ENCODE measurements around the gene SRSF8.
A peak's percentile ranks its signal among the peaks of the same experiment; 100 is the strongest.

SRSF8 gene

GRCh38 chr11:95058621-95059020 is 8.1 kb upstream of the SRSF8 start:
- H2AFZ ChIP-seq (ENCODE audit: low read depth, low read length): no peak overlapping the region
- H3K9ac ChIP-seq (ENCODE audit: low read length): no peak overlapping the region
- H3K27ac ChIP-seq (ENCODE audit: low read length): no peak overlapping the region
- no peak overlapping the region for H3K4me3 ChIP-seq (ENCODE audit: low read length)
- no peaks in the 10 kb centered on the region for H3K36me3 ChIP-seq (replicated peaks; ENCODE audit: low read depth, low read length)
- TF ChIP-seq EZH2phosphoT487 (IDR thresholded peaks at IDR 0.05; ENCODE audit: low read depth): no peak
- no peak for TF ChIP-seq CTCF (IDR thresholded peaks at IDR 0.05; ENCODE audit: low read depth, low read length)
- no peaks in the 10 kb centered on the region for H3K9me3 ChIP-seq (ENCODE audit: insufficient read depth, low read length)
- no peak overlapping the region for H3K4me2 ChIP-seq (ENCODE audit: low read length)
- H3K4me1 ChIP-seq (ENCODE audit: low read length): peaks cover 5% of the 10 kb centered on the region
- H4K20me1 ChIP-seq (ENCODE audit: insufficient read depth, low read length): no peaks in the 10 kb centered on the region
- H3K79me2 ChIP-seq (ENCODE audit: low read length): no peaks in the 10 kb centered on the region
- H3K27me3 ChIP-seq (ENCODE audit: low read depth, low read length): peaks cover 11% of the 10 kb centered on the region; the same call in 1 of the 2 replicates

GRCh38 chr11:95059046-95059445 is 7.7 kb upstream of the SRSF8 start:
- no peaks in the 10 kb centered on the region for H3K79me2 ChIP-seq (ENCODE audit: low read length)
- no peak overlapping the region for H3K27ac ChIP-seq (ENCODE audit: low read length)
- H2AFZ ChIP-seq (ENCODE audit: low read depth, low read length): no peak overlapping the region
- H3K27me3 ChIP-seq (ENCODE audit: low read depth, low read length): peaks cover 11% of the 10 kb centered on the region; the same call in 1 of the 2 replicates
- H4K20me1 ChIP-seq (ENCODE audit: insufficient read depth, low read length): no peaks in the 10 kb centered on the region
- TF ChIP-seq CTCF (IDR thresholded peaks at IDR 0.05; ENCODE audit: low read depth, low read length) (no peak), EZH2phosphoT487 (IDR thresholded peaks at IDR 0.05; ENCODE audit: low read depth) (no peak)
- H3K4me1 ChIP-seq (ENCODE audit: low read length): peaks cover 5% of the 10 kb centered on the region
- H3K9me3 ChIP-seq (ENCODE audit: insufficient read depth, low read length): no peaks in the 10 kb centered on the region
- no peak overlapping the region for H3K4me2 ChIP-seq (ENCODE audit: low read length)
- H3K9ac ChIP-seq (ENCODE audit: low read length): no peak overlapping the region
- H3K36me3 ChIP-seq (replicated peaks; ENCODE audit: low read depth, low read length): no peaks in the 10 kb centered on the region
- no peak overlapping the region for H3K4me3 ChIP-seq (ENCODE audit: low read length)

GRCh38 chr11:95065336-95065735 is 1.4 kb upstream of the SRSF8 start:
- Histone ChIP-seq H3K9me3 (ENCODE audit: insufficient read depth, low read length) (no peaks in the 10 kb centered on the region), H3K4me2 (ENCODE audit: low read length) (no peak overlapping the region), H3K36me3 (replicated peaks; ENCODE audit: low read depth, low read length) (no peaks in the 10 kb centered on the region), H3K9ac (ENCODE audit: low read length) (no peak overlapping the region), H3K27me3 (ENCODE audit: low read depth, low read length) (peaks cover 7% of the 10 kb centered on the region; the same call in 1 of the 2 replicates), H3K4me1 (ENCODE audit: low read length) (peaks cover 12% of the 10 kb centered on the region), H2AFZ (ENCODE audit: low read depth, low read length) (no peak overlapping the region), H3K79me2 (ENCODE audit: low read length) (peaks cover 18% of the 10 kb centered on the region), H4K20me1 (ENCODE audit: insufficient read depth, low read length) (no peaks in the 10 kb centered on the region), H3K4me3 (ENCODE audit: low read length) (no peak overlapping the region), H3K27ac (ENCODE audit: low read length) (no peak overlapping the region)
- no peak for TF ChIP-seq EZH2phosphoT487 (IDR thresholded peaks at IDR 0.05; ENCODE audit: low read depth)
- TF ChIP-seq CTCF (IDR thresholded peaks at IDR 0.05; ENCODE audit: low read depth, low read length): no peak

- Histone ChIP-seq H3K79me2 (ENCODE audit: low read length) (peaks cover 18% of the 10 kb centered on the region), H3K4me3 (ENCODE audit: low read length) (peak overlapping the region; percentile 99), H2AFZ (ENCODE audit: low read depth, low read length) (peak overlapping the region; percentile 76), H3K27ac (ENCODE audit: low read length) (peak overlapping the region; percentile 46), H3K9me3 (ENCODE audit: insufficient read depth, low read length) (no peaks in the 10 kb centered on the region), H3K4me2 (ENCODE audit: low read length) (peak overlapping the region; percentile 91), H3K36me3 (replicated peaks; ENCODE audit: low read depth, low read length) (no peaks in the 10 kb centered on the region), H3K9ac (ENCODE audit: low read length) (peak overlapping the region; percentile 71), H4K20me1 (ENCODE audit: insufficient read depth, low read length) (no peaks in the 10 kb centered on the region), H3K4me1 (ENCODE audit: low read length) (peaks cover 12% of the 10 kb centered on the region), H3K27me3 (ENCODE audit: low read depth, low read length) (no peaks in the 10 kb centered on the region)
- TF ChIP-seq EZH2phosphoT487 (IDR thresholded peaks at IDR 0.05; ENCODE audit: low read depth): no peak
- TF ChIP-seq CTCF (IDR thresholded peaks at IDR 0.05; ENCODE audit: low read depth, low read length): peak; percentile 20; the same call in 1 of the 2 replicates
These were observed 521 bp downstream of the SRSF8 start for GRCh38 chr11:95067039-95067840.

All from OCI-LY3 (cell line).